Measurements from ENCODE around the gene FERMT1. TPM values are rescaled to one million over a fixed set of nuclear protein-coding genes. Genes with fewer than 3 reads are reported as not detected.

The FERMT1 gene
- total and polyA plus RNA-seq, 2 of the 13 experiments (the other 11 are each of a cell fraction or from before 2014, with no cell fraction given): 15.8 to 29.5 TPM

DNA sequence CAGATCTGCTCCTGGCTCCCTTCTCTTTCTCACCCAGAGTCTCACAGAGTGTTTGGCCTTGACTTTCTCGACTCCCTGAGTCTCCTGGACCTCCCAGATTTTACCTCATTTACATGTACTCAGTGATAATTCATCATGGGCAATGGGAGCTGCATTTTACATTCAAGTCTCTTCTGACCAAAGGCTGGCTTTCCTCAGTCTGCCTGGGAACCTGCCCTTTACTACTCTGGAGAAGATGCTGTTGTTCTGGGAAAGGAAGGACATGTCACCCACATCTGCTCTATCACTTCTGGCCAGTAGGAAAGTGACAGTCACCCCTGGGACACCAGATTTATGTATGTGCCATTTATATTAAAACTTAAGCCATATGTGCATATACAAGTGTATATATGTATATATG lies 76.4 kb downstream of the FERMT1 start:
- ChIA-PET CTCF (ENCODE audit: low intra/inter-chr PET ratio, low total read pairs) (no interaction called here), POLR2A (no interaction called here)
- H3K4me2 ChIP-seq (ENCODE audit: low read depth, low read length): no peak overlapping the region
- ATAC-seq (no peak), FAIRE-seq (no peak), DNase-seq (ENCODE audit: low spot score) (no peak)
- 0 out of 5 replicates have a peak, but pooled peaks cover 0 to 1% of the 10 kb centered on the region in 2 experiments for H3K27me3 ChIP-seq (ENCODE audit: control insufficient read depth in 1 of 2, insufficient read depth in 2 of 2, low read length in 2 of 2)
- in situ Hi-C loops (cut with HindIII; ENCODE audit: extremely low pct_ligation_motif_present, low pct_unique_long_range_greater_than_20kb): no loop called here
- no peak overlapping the region for H3K27ac ChIP-seq (ENCODE audit: extremely low read length, insufficient read depth, low read length)
- no peak overlapping the region for H3K9ac ChIP-seq (ENCODE audit: insufficient read depth, low read depth, low read length)
- no peaks in the 10 kb centered on the region for H3K79me2 ChIP-seq (ENCODE audit: insufficient read depth, low read length)
- H2AFZ ChIP-seq (ENCODE audit: low read length): no peak overlapping the region
- H3K4me1 ChIP-seq (ENCODE audit: insufficient read depth, low read length): 0 out of 2 replicates have a peak, but pooled peaks cover 5% of the 10 kb centered on the region
- no peaks in the 10 kb centered on the region for H4K20me1 ChIP-seq (ENCODE audit: insufficient read depth, low read length)
- no peak overlapping the region for H3K4me3 ChIP-seq (replicated peaks in 1 of 3; ENCODE audit: insufficient read depth in 1 of 3, low read depth in 2 of 3, low read length in 3 of 3)
- TF ChIP-seq ZBTB1 (CRISPR knock-in tag; IDR thresholded peaks at IDR 0.05; ENCODE audit: borderline replicate concordance) (no peak), ZNF160 (CRISPR knock-in tag; IDR thresholded peaks at IDR 0.05) (no peak), ZNF770 (CRISPR knock-in tag; IDR thresholded peaks at IDR 0.05) (no peak), FOXM1 (CRISPR knock-in tag; IDR thresholded peaks at IDR 0.05) (no peak), ZNF451 (CRISPR knock-in tag; IDR thresholded peaks at IDR 0.05) (no peak)
- intact Hi-C loops (cut with micrococcal nuclease; ENCODE audit: unreplicated experiment): no loop called here
- peaks cover 5 to 8% of the 10 kb centered on the region in 2 experiments for H3K36me3 ChIP-seq (replicated peaks in 1 of 2; ENCODE audit: control insufficient read depth in 1 of 2, insufficient read depth in 2 of 2, low read length in 2 of 2)
- WGBS (ENCODE audit: low lambda C conversion rate): 24% methylated on average over 1 of the region's 1 CpG
- no TSS peak for BruUV-seq (replicated peaks)
- no peaks in the 10 kb centered on the region for H3K9me3 ChIP-seq (ENCODE audit: low read length)

DNA sequence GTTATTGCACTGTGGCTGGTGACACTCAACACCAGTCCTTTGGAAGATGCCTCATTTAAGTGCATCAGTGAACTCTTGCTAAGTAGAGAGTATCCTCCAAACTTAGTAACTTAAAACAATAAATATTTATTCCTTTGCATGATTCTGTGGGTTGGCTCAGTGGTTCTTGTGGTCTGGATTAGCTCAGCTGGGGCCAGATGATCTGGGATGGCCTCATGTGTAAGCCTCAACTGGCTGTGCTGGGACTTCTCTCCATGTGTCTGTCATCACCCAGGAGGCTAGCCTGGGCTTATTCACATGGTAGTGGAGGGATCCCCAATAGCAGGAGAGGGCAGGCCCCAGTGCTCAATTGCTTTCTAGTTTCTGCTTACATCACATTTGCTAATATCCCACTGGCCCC lies 77.3 kb downstream of the FERMT1 start:
- ChIA-PET CTCF (ENCODE audit: low intra/inter-chr PET ratio, low total read pairs) (no interaction called here), POLR2A (no interaction called here)
- no TSS peak for BruUV-seq (replicated peaks)

More for the DNA sequence above, 77.3 kb downstream of the FERMT1 start:
- DNase-seq (ENCODE audit: low spot score) (no peak), FAIRE-seq (no peak), ATAC-seq (peak; percentile 2; the same call in 1 of the 3 replicates)
- H3K27ac ChIP-seq (ENCODE audit: extremely low read length, insufficient read depth, low read length): no peak overlapping the region
- intact Hi-C loops (cut with micrococcal nuclease; ENCODE audit: unreplicated experiment): no loop called here
- H3K9ac ChIP-seq (ENCODE audit: insufficient read depth, low read depth, low read length): no peak overlapping the region
- in situ Hi-C loops (cut with HindIII; ENCODE audit: extremely low pct_ligation_motif_present, low pct_unique_long_range_greater_than_20kb): no loop called here
- H2AFZ ChIP-seq (ENCODE audit: low read length): no peak overlapping the region
- no peaks in the 10 kb centered on the region for H3K27me3 ChIP-seq (ENCODE audit: control insufficient read depth in 1 of 2, insufficient read depth in 2 of 2, low read length in 2 of 2)
- H4K20me1 ChIP-seq (ENCODE audit: insufficient read depth, low read length): no peaks in the 10 kb centered on the region
- H3K79me2 ChIP-seq (ENCODE audit: insufficient read depth, low read length): no peaks in the 10 kb centered on the region
- no peaks in the 10 kb centered on the region for H3K9me3 ChIP-seq (ENCODE audit: low read length)
- H3K4me3 ChIP-seq (replicated peaks in 1 of 3; ENCODE audit: insufficient read depth in 1 of 3, low read depth in 2 of 3, low read length in 3 of 3): no peak overlapping the region
- no peaks in the 10 kb centered on the region for H3K4me1 ChIP-seq (ENCODE audit: insufficient read depth, low read length)
- H3K36me3 ChIP-seq (replicated peaks in 1 of 2; ENCODE audit: control insufficient read depth in 1 of 2, insufficient read depth in 2 of 2, low read length in 2 of 2): peaks cover 10 to 12% of the 10 kb centered on the region in 2 experiments
- H3K4me2 ChIP-seq (ENCODE audit: low read depth, low read length): no peak overlapping the region
- TF ChIP-seq ZNF784 (CRISPR knock-in tag; IDR thresholded peaks at IDR 0.05; ENCODE audit: borderline replicate concordance) (no peak), STAG1 (CRISPR knock-in tag; IDR thresholded peaks at IDR 0.05) (no peak), EEA1 (CRISPR knock-in tag; IDR thresholded peaks at IDR 0.05; ENCODE audit: borderline replicate concordance) (no peak), ZNF720 (CRISPR knock-in tag; IDR thresholded peaks at IDR 0.05) (no peak), FOXA3 (CRISPR knock-in tag; IDR thresholded peaks at IDR 0.05) (no peak), ZNF839 (CRISPR knock-in tag; IDR thresholded peaks at IDR 0.05; ENCODE audit: borderline replicate concordance) (no peak), CBX2 (IDR thresholded peaks at IDR 0.05; ENCODE audit: low read depth, low read length) (no peak), CBX2 (CRISPR knock-in tag; IDR thresholded peaks at IDR 0.05; ENCODE audit: low read depth) (no peak), KMT2B (CRISPR knock-in tag; IDR thresholded peaks at IDR 0.05) (no peak)
- TF ChIP-seq, protein P1, sequence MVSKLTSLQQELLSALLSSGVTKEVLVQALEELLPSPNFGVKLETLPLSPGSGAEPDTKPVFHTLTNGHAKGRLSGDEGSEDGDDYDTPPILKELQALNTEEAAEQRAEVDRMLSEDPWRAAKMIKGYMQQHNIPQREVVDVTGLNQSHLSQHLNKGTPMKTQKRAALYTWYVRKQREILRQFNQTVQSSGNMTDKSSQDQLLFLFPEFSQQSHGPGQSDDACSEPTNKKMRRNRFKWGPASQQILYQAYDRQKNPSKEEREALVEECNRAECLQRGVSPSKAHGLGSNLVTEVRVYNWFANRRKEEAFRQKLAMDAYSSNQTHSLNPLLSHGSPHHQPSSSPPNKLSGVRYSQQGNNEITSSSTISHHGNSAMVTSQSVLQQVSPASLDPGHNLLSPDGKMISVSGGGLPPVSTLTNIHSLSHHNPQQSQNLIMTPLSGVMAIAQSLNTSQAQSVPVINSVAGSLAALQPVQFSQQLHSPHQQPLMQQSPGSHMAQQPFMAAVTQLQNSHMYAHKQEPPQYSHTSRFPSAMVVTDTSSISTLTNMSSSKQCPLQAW (CRISPR knock-in tag; IDR thresholded peaks at IDR 0.05): no peak
